ENCODE results near the gene TNPO1. TPM values are rescaled to one million over a fixed set of nuclear protein-coding genes. Genes with fewer than 3 reads are reported as not detected.

Gene TNPO1
- total and polyA plus RNA-seq, 2 of the 8 experiments (the other 6 are each of a cell fraction or from before 2014, with no cell fraction given), result 38.5 to 211 TPM

DNA sequence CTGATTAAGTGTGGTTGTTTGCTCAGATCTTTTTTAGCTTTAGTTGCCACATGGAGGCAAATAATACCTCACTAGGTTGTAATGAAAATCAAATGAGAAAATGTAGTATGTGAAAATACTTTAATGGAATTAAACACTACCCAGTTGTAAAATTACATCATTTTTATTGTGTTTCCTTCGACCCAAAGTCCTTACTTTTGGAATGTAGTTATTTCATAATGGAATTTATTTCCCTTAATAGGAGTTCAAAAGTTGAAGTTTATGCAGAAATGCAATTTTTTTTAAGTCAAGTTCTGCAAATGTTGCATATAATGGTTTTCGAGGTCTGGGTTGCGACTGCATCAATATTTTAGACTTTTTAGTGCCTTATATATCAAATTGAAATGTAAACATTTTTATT lies 31.0 kb downstream of the TNPO1 start (continued):
- TF ChIP-seq CHD7 (IDR thresholded peaks at IDR 0.05; ENCODE audit: insufficient replicate concordance, low read length) (no peak), TEAD4 (IDR thresholded peaks at IDR 0.05; ENCODE audit: low read depth, low read length) (no peak), EP300 (IDR thresholded peaks at IDR 0.05; ENCODE audit: borderline replicate concordance in 1 of 2, low read depth in 2 of 2, low read length in 2 of 2) (no peak), ATF2 (IDR thresholded peaks at IDR 0.05; ENCODE audit: low read length) (no peak), YY1 (IDR thresholded peaks at IDR 0.05; ENCODE audit: low read depth, low read length) (no peak), CREB1 (IDR thresholded peaks at IDR 0.05) (no peak), FOSL1 (IDR thresholded peaks at IDR 0.05; ENCODE audit: insufficient read depth, low read depth, low read length) (no peak), SAP30 (IDR thresholded peaks at IDR 0.05; ENCODE audit: insufficient read depth, insufficient replicate concordance, low read length) (no peak)
- TF ChIP-seq, protein P1, sequence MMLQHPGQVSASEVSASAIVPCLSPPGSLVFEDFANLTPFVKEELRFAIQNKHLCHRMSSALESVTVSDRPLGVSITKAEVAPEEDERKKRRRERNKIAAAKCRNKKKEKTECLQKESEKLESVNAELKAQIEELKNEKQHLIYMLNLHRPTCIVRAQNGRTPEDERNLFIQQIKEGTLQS (IDR thresholded peaks at IDR 0.05; ENCODE audit: insufficient read depth, low read depth, low read length), result no peak

Measured in H1 (cell line).